Nephron (organoid): ENCODE measurements around the gene BCO1.

Source experiments
- H3K27ac Mint-ChIP-seq, 3 experiments: 2 replicates each; pipeline ENCODE4 v1.8.0; 2020; ENCODE audit warnings: mixed read lengths in 3 of 3, mild to moderate bottlenecking in 2 of 3, moderate library complexity in 1 of 3
- H3K27me3 Mint-ChIP-seq: 2 replicates; pipeline ENCODE4 v1.8.0; 2021; ENCODE audit warnings: low read depth, mild to moderate bottlenecking, moderate library complexity, mixed read lengths
- H3K36me3 Mint-ChIP-seq: 2 replicates; pipeline ENCODE4 v1.8.0; 2020; ENCODE audit warnings: low read depth, mixed read lengths
- H3K4me1 Mint-ChIP-seq: 2 replicates; pipeline ENCODE4 v1.8.0; 2020; ENCODE audit warnings: mixed read lengths
- H3K4me3 Mint-ChIP-seq, 3 experiments: 2 replicates each; pipeline ENCODE4 v1.8.0; 2020; ENCODE audit warnings: mild to moderate bottlenecking in 3 of 3, mixed read lengths in 3 of 3, moderate library complexity in 2 of 3
- H3K9me3 Mint-ChIP-seq: 2 replicates; pipeline ENCODE4 v1.8.0; 2020; ENCODE audit warnings: mixed read lengths
- TF ChIP-seq, protein P1 (sequence below), 3 experiments: fragments of 200-600 bp; sonication (generic); IDR thresholded peaks; one replicate each; pipeline ENCODE4 v1.5.0; 2021; ENCODE audit warnings: antibody characterized with exemption in 3 of 3; ENCODE audit not compliant: unreplicated experiment in 3 of 3

Gene BCO1

DNA sequence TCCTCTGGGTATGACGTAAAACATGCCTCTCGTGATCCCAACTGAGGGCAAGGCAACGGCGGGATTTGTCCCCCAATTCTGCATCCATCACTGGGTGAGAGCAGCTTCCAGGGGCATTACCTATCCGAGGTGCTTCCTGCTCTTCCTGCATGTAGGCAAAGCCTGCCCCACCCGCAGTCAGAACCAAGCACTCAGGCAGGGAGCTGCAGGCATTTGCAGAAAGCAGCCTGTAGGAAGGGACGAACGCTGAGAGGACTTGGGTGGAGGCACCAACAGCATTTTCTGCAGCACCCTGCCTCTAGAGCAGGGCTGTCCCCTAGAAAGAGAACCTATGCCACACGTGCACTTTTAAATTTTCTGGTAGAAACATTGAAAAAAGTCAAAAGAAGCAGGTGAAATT, 5.5 kb downstream of the BCO1 start:
- H3K36me3 Mint-ChIP-seq = no peaks in the 10 kb centered on the region

DNA sequence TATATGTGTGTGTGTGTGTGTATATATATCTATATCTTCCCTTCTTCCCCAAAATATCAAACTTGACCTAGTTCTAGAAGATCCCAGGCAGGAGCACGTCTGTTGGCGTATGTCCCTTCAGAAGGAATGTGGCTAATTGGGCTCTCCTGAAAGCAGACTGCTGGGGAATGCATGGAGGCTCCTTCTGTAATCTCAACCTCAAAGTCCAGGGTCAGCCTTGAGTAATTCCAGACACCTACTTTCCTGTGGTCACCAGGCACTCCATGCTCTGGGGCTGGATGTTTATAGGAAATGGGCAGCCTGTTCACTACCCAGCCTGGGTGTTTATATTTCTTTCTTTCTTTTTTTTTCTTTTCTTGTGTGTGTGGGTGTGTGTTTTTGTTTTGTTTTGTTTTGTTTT, 13.4 kb downstream of the BCO1 start:
- H3K4me1 Mint-ChIP-seq = no peaks in the 10 kb centered on the region
- H3K27me3 Mint-ChIP-seq = peaks cover 10% of the 10 kb centered on the region
- H3K9me3 Mint-ChIP-seq = no peaks in the 10 kb centered on the region
- no peak overlapping the region for H3K4me3 Mint-ChIP-seq
- H3K27ac Mint-ChIP-seq = no peak overlapping the region
- H3K36me3 Mint-ChIP-seq = no peaks in the 10 kb centered on the region
- TF ChIP-seq, protein P1, sequence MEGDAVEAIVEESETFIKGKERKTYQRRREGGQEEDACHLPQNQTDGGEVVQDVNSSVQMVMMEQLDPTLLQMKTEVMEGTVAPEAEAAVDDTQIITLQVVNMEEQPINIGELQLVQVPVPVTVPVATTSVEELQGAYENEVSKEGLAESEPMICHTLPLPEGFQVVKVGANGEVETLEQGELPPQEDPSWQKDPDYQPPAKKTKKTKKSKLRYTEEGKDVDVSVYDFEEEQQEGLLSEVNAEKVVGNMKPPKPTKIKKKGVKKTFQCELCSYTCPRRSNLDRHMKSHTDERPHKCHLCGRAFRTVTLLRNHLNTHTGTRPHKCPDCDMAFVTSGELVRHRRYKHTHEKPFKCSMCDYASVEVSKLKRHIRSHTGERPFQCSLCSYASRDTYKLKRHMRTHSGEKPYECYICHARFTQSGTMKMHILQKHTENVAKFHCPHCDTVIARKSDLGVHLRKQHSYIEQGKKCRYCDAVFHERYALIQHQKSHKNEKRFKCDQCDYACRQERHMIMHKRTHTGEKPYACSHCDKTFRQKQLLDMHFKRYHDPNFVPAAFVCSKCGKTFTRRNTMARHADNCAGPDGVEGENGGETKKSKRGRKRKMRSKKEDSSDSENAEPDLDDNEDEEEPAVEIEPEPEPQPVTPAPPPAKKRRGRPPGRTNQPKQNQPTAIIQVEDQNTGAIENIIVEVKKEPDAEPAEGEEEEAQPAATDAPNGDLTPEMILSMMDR (IDR thresholded peaks at IDR 0.05; ENCODE audit: unreplicated experiment in 3 of 3) = no peak

More for the DNA sequence above, 5.5 kb downstream of the BCO1 start:
- TF ChIP-seq, protein P1 (IDR thresholded peaks at IDR 0.05; ENCODE audit: unreplicated experiment in 3 of 3) = no peak
- no peaks in the 10 kb centered on the region for H3K9me3 Mint-ChIP-seq
- no peak overlapping the region for H3K4me3 Mint-ChIP-seq
- H3K27ac Mint-ChIP-seq = no peak overlapping the region
- H3K4me1 Mint-ChIP-seq = peaks cover 9% of the 10 kb centered on the region
- H3K27me3 Mint-ChIP-seq = peaks cover 14% of the 10 kb centered on the region

DNA sequence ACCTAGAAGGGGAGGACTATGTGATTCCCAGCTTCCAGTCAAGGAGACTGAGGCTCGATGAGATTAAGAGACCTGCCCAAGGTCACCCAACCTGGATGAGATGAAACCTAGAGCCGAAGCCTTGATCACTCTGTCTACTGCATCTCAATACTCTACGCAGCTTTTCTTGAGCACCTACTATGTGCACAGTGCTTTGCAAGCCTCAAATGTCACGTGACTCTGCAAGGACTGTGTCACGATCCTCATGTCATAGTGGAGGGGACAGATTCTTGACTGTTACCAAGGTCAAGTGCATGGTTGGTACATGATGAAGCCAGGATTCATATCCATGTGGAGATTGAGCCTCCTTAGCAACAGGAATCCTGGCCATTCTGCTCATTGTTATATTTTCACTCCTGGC, 14.7 kb downstream of the BCO1 start:
- Mint-ChIP-seq H3K27me3 (peaks cover 13% of the 10 kb centered on the region), H3K9me3 (no peaks in the 10 kb centered on the region), H3K36me3 (no peaks in the 10 kb centered on the region), H3K4me3 (no peak overlapping the region), H3K4me1 (no peaks in the 10 kb centered on the region), H3K27ac (no peak overlapping the region)
- TF ChIP-seq, protein P1 (IDR thresholded peaks at IDR 0.05; ENCODE audit: unreplicated experiment in 3 of 3) = no peak

DNA sequence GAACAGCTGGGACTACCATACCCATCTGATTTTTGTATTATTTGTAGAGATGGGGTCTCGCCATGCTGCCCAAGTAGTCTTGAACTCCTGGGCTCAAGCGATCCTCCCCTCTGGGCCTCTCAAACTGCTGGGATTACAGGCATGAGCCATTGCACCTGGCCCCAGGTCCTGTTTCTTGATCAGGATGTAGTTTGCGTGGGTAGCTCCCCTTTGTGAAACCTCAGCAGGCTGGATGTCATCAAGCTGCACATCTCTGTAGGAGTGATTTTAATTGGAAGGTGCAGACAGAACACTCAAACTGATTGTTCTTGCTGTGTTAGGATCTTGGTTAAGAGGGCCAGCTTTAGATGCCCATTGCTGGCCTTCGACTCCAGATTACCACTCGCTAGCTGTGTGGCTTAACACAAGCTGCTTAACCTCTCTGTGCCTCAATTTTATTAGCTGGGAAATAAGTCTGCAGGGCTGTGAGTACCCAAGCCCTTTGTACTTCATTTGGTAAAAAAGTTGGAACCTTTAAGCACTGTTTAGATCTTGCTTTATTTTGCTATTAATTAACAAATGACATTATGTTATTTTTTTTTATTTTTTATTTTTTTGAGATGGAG, 16.5 kb downstream of the BCO1 start:
- Mint-ChIP-seq H3K9me3 (no peaks in the 10 kb centered on the region), H3K27ac (no peak overlapping the region), H3K36me3 (no peaks in the 10 kb centered on the region), H3K27me3 (peaks cover 13% of the 10 kb centered on the region), H3K4me3 (no peak overlapping the region), H3K4me1 (peaks cover 5% of the 10 kb centered on the region)
- TF ChIP-seq, protein P1 (IDR thresholded peaks at IDR 0.05; ENCODE audit: unreplicated experiment in 3 of 3) = no peak

DNA sequence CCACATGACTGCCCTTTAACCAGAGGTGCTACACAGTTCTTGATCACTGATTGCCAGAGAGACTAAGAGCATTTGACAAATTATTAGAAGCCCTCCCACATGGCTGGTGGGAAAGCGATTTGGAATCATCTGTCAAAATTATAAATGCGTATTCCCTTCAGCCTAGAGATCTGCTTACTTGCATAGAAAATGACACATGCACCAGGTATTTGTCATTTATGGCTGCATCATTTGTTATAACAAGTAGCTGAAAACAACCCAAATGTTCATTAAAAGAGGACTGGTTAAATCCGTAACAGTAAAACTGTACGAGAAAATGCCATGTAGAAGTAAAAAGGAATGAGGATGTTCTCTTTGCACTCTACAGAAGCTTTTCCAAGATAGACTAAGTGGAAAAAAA, 21.4 kb downstream of the BCO1 start:
- TF ChIP-seq, protein P1 (IDR thresholded peaks at IDR 0.05; ENCODE audit: unreplicated experiment in 3 of 3) = no peak
- H3K36me3 Mint-ChIP-seq = peaks cover 3% of the 10 kb centered on the region

DNA sequence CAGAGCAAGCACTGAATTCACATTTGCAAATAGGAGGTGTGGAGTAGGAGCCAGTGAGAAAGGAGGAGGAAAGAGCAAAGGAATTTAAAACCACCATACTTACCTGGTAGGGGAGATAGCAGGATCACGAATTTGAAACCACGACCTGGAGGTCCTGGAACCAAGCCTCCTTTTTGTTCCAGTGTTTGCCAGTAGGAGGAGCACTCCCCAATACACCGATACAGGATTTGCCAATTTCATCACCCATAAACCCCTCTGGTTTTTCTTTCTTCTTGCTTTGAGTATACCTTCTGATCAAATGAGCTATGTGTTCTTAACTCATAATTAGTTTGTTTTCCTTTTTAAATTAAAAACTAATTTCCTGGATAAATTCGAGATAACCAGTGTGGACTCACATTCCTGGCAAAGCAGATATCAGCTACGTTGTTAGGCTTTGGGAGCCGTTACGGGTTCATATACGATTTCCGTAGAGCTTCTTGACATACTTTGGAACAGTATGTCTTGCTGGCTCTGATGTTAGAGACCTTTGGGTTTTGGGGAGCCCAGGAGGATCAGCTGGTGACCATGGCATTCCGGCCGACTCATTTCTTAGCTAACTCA, 22.7 kb downstream of the BCO1 start:
- Mint-ChIP-seq H3K9me3 (peaks cover 3% of the 10 kb centered on the region), H3K27ac (peak overlapping the region in 1 of 3 experiments; percentile 31), H3K36me3 (peaks cover 3% of the 10 kb centered on the region), H3K4me3 (no peak overlapping the region), H3K4me1 (peaks cover 35% of the 10 kb centered on the region), H3K27me3 (peaks cover 19% of the 10 kb centered on the region)
- TF ChIP-seq, protein P1 (IDR thresholded peaks at IDR 0.05; ENCODE audit: unreplicated experiment in 3 of 3) = peak; percentile 13 to 30 (median 28)

More for the DNA sequence above, 21.4 kb downstream of the BCO1 start:
- Mint-ChIP-seq H3K9me3 (peaks cover 3% of the 10 kb centered on the region), H3K4me3 (no peak overlapping the region), H3K4me1 (peaks cover 25% of the 10 kb centered on the region), H3K27ac (peak overlapping the region in 1 of 3 experiments; percentile 12), H3K27me3 (peaks cover 12% of the 10 kb centered on the region)
